H9 (cell line): ENCODE data around the gene STX11. TPM values are rescaled to one million over a fixed set of nuclear protein-coding genes. Genes with fewer than 3 reads are reported as not detected.

ENCODE experiments used
- DNase-seq: peaks from one replicate; pipeline ENCODE4 v3.0.0-alpha.2; 2017
- H2AFZ ChIP-seq: one replicate; pipeline ENCODE4 v1.6.1; 2013; ENCODE audit warnings: mild to moderate bottlenecking, low read length, control low read depth, moderate library complexity
- H2AK5ac ChIP-seq: 2 replicates; pipeline ENCODE4 v1.6.1; 2013; ENCODE audit warnings: low read length, control low read depth, mixed read lengths; ENCODE audit not compliant: insufficient read length
- H2BK120ac ChIP-seq: one replicate; pipeline ENCODE4 v1.6.1; 2013; ENCODE audit warnings: low read depth, mild to moderate bottlenecking, low read length, control low read depth, inconsistent platforms; ENCODE audit not compliant: poor library complexity, severe bottlenecking
- H2BK12ac ChIP-seq: 2 replicates; pipeline ENCODE4 v1.6.1; 2013; ENCODE audit warnings: low read length, control low read depth, mixed read lengths, low read depth; ENCODE audit not compliant: insufficient read length
- H2BK15ac ChIP-seq: 2 replicates; pipeline ENCODE4 v1.6.1; 2013; ENCODE audit warnings: low read depth, low read length, control low read depth
- H2BK20ac ChIP-seq: one replicate; pipeline ENCODE4 v1.6.1; 2013; ENCODE audit warnings: low read depth, mild to moderate bottlenecking, low read length, control low read depth, inconsistent platforms; ENCODE audit not compliant: poor library complexity, severe bottlenecking
- H2BK5ac ChIP-seq: 2 replicates; pipeline ENCODE4 v1.6.1; 2013; ENCODE audit warnings: low read length, control low read depth, mixed read lengths; ENCODE audit not compliant: insufficient read length
- H3K14ac ChIP-seq: 2 replicates; pipeline ENCODE4 v1.6.1; 2013; ENCODE audit warnings: low read length, control low read depth; ENCODE audit not compliant: insufficient read depth
- H3K18ac ChIP-seq: 2 replicates; pipeline ENCODE4 v1.6.1; 2013; ENCODE audit warnings: low read depth, mild to moderate bottlenecking, mixed read lengths, low read length, control low read depth; ENCODE audit not compliant: insufficient read length
- H3K23ac ChIP-seq: 2 replicates; pipeline ENCODE4 v1.6.1; 2013; ENCODE audit warnings: low read length, control low read depth, mixed read lengths, low read depth; ENCODE audit not compliant: insufficient read length
- H3K23me2 ChIP-seq: 2 replicates; pipeline ENCODE4 v1.6.1; 2013; ENCODE audit warnings: low read depth, mild to moderate bottlenecking, mixed read lengths, low read length, control low read depth; ENCODE audit not compliant: insufficient read length, poor library complexity, severe bottlenecking
- H3K27ac ChIP-seq: 2 replicates; pipeline ENCODE4 v1.5.1; 2013; ENCODE audit warnings: low read length, control low read depth, mixed read lengths, low read depth; ENCODE audit not compliant: insufficient read length
- H3K27me3 ChIP-seq: 2 replicates; pipeline ENCODE4 v1.6.1; 2013; ENCODE audit warnings: low read length, control low read depth, inconsistent platforms; ENCODE audit not compliant: insufficient read depth
- H3K4ac ChIP-seq: 2 replicates; pipeline ENCODE4 v1.6.1; 2013; ENCODE audit warnings: low read depth, mild to moderate bottlenecking, control low read depth, inconsistent platforms, low read length, moderate library complexity
- H3K4me1 ChIP-seq: 2 replicates; pipeline ENCODE4 v1.6.1; 2013; ENCODE audit warnings: low read length, control low read depth, inconsistent platforms; ENCODE audit not compliant: insufficient read depth
- H3K4me2 ChIP-seq: 2 replicates; pipeline ENCODE4 v1.6.1; 2013; ENCODE audit warnings: low read length, control low read depth, mixed read lengths; ENCODE audit not compliant: insufficient read length, insufficient read depth
- H3K56ac ChIP-seq: 2 replicates; pipeline ENCODE4 v1.6.1; 2013; ENCODE audit warnings: low read depth, mild to moderate bottlenecking, mixed read lengths, low read length, control low read depth; ENCODE audit not compliant: insufficient read length
- H3K79me1 ChIP-seq: 2 replicates; pipeline ENCODE4 v1.6.1; 2013; ENCODE audit warnings: low read depth, mild to moderate bottlenecking, moderate library complexity, low read length, control low read depth, inconsistent platforms; ENCODE audit not compliant: insufficient read depth, poor library complexity, severe bottlenecking
- H3K79me2 ChIP-seq: 2 replicates; pipeline ENCODE4 v1.6.1; 2013; ENCODE audit warnings: low read length, control low read depth, inconsistent platforms; ENCODE audit not compliant: insufficient read depth
- H3K9ac ChIP-seq: 2 replicates; pipeline ENCODE4 v1.6.1; 2013; ENCODE audit warnings: low read length, control low read depth, mixed read lengths; ENCODE audit not compliant: insufficient read length; ENCODE audit errors: extremely low read depth
- H3K9me3 ChIP-seq: one replicate; pipeline ENCODE4 v1.6.1; 2013; ENCODE audit warnings: low read depth, low read length, inconsistent platforms; ENCODE audit not compliant: control insufficient read depth
- H3T11ph ChIP-seq: one replicate; pipeline ENCODE4 v1.6.1; 2013; ENCODE audit warnings: mild to moderate bottlenecking, low read length, control low read depth, inconsistent platforms
- H4K20me1 ChIP-seq: one replicate; pipeline ENCODE4 v1.6.1; 2013; ENCODE audit not compliant: control insufficient read depth, insufficient read length, insufficient read depth
- H4K5ac ChIP-seq: 2 replicates; pipeline ENCODE4 v1.6.1; 2013; ENCODE audit warnings: low read depth, mild to moderate bottlenecking, mixed read lengths, low read length, control low read depth; ENCODE audit not compliant: insufficient read length
- H4K8ac ChIP-seq: replicated peaks from 2 replicates; pipeline ENCODE4 v1.6.1; 2013; ENCODE audit warnings: low read length, control low read depth, mixed read lengths, low read depth; ENCODE audit not compliant: insufficient read length
- H4K91ac ChIP-seq: 2 replicates; pipeline ENCODE4 v1.6.1; 2013; ENCODE audit warnings: low read depth, mild to moderate bottlenecking, moderate library complexity, mixed read lengths, low read length, control low read depth; ENCODE audit not compliant: insufficient read length
- H3K27ac Mint-ChIP-seq, 3 experiments: 2 replicates in 2 of 3; 3 replicates in 1 of 3; pipeline ENCODE4 v1.8.0; 2020 to 2021; ENCODE audit warnings: mixed read lengths in 3 of 3, mild to moderate bottlenecking in 1 of 3, moderate library complexity in 1 of 3
- H3K27me3 Mint-ChIP-seq: 2 replicates; pipeline ENCODE4 v1.8.0; 2021; ENCODE audit warnings: low read depth, mild to moderate bottlenecking, moderate library complexity, mixed read lengths
- H3K36me3 Mint-ChIP-seq, 3 experiments: 2 replicates in 2 of 3; 3 replicates in 1 of 3; pipeline ENCODE4 v1.8.0; 2020 to 2021; ENCODE audit warnings: low read depth in 3 of 3, mixed read lengths in 3 of 3; ENCODE audit not compliant: insufficient read depth in 1 of 3
- H3K4me1 Mint-ChIP-seq, 2 experiments: 2 replicates each; pipeline ENCODE4 v1.8.0; 2020; ENCODE audit warnings: mixed read lengths in 2 of 2
- H3K4me3 Mint-ChIP-seq, 2 experiments: 2 replicates in 1 of 2; 3 replicates in 1 of 2; pipeline ENCODE4 v1.8.0; 2020 to 2021; ENCODE audit warnings: mild to moderate bottlenecking in 2 of 2, mixed read lengths in 2 of 2, moderate library complexity in 1 of 2
- H3K9me3 Mint-ChIP-seq, 2 experiments: 2 replicates in 1 of 2; 3 replicates in 1 of 2; pipeline ENCODE4 v1.8.0; 2020; ENCODE audit warnings: mild to moderate bottlenecking in 2 of 2, mixed read lengths in 2 of 2, moderate library complexity in 1 of 2
- CTCF ChIP-seq: fragments of 200-600 bp; sonication (generic); conservative IDR thresholded peaks from 3 replicates; pipeline ENCODE4 v1.8.0; 2021; ENCODE audit warnings: antibody characterized with exemption, mild to moderate bottlenecking
- WGBS: extraction: QIAGEN DNeasy Blood & Tissue Kit; methylation state at CpG from one replicate; pipeline ENCODE4 v1.1.7; 2013; ENCODE audit warnings: missing lambda C conversion rate, low lambda C conversion rate, mixed read lengths; ENCODE audit not compliant: insufficient read length; ENCODE audit errors: extremely low coverage; 5-methylcytosine and 5-hydroxymethylcytosine counted together
- total RNA-seq: library from RNA; stranded (reverse); gene quantifications from 2 replicates; pipeline ENCODE4 v1.2.1, GENCODE V29; 2021

STX11 gene
- total RNA-seq, 1 experiment from 2014 or later = 0.22 TPM

GRCh38 chr6:144232832-144233230 lies 82.5 kb downstream of the STX11 start:
- H2BK5ac ChIP-seq = no peak overlapping the region
- H2BK20ac ChIP-seq = no peak overlapping the region
- H3K4me3 Mint-ChIP-seq = no peak overlapping the region
- H2AFZ ChIP-seq = no peak overlapping the region
- DNase-seq = no peak
- H2BK15ac ChIP-seq = no peak overlapping the region
- H3K27me3 ChIP-seq = no peaks in the 10 kb centered on the region
- H3K27ac Mint-ChIP-seq = no peak overlapping the region
- H3K4me2 ChIP-seq = no peak overlapping the region
- H4K20me1 ChIP-seq = no peaks in the 10 kb centered on the region
- no peak overlapping the region for H2AK5ac ChIP-seq
- no peak overlapping the region for H3K14ac ChIP-seq
- H3K79me1 ChIP-seq = no peaks in the 10 kb centered on the region
- H3K23me2 ChIP-seq = no peaks in the 10 kb centered on the region
- H2BK120ac ChIP-seq = no peak overlapping the region
- no peak overlapping the region for H4K8ac ChIP-seq
- no peak overlapping the region for H3K9ac ChIP-seq
- H3K27me3 Mint-ChIP-seq = no peaks in the 10 kb centered on the region
- TF ChIP-seq CTCF = no peak
- no peak overlapping the region for H3K23ac ChIP-seq
- peaks cover 23% of the 10 kb centered on the region in 2 experiments for H3K9me3 Mint-ChIP-seq
- no peak overlapping the region for H3K27ac ChIP-seq
- peaks cover 17 to 35% of the 10 kb centered on the region in 2 experiments for H3K4me1 Mint-ChIP-seq
- H3K79me2 ChIP-seq = no peaks in the 10 kb centered on the region
- H3K36me3 Mint-ChIP-seq = peaks cover 3 to 20% (median 14%) of the 10 kb centered on the region in 3 experiments
- H3K4ac ChIP-seq = no peak overlapping the region
- H3K9me3 ChIP-seq = no peaks in the 10 kb centered on the region
- H4K5ac ChIP-seq = no peak overlapping the region
- WGBS = no CpG with 5 or more reads among the region's 2 CpGs
- no peak overlapping the region for H3K56ac ChIP-seq
- H3K4me1 ChIP-seq = peaks cover 12% of the 10 kb centered on the region
- no peak overlapping the region for H4K91ac ChIP-seq
- H2BK12ac ChIP-seq = no peak overlapping the region
- no peak overlapping the region for H3K18ac ChIP-seq
- H3T11ph ChIP-seq = no peak overlapping the region
